ENCODE results near the gene OAF. TPM values are rescaled to one million over a fixed set of nuclear protein-coding genes. Genes with fewer than 3 reads are reported as not detected.

Gene OAF
- total and polyA plus RNA-seq, 9 donors = 26.6 to 170 (median 66.3) TPM

DNA sequence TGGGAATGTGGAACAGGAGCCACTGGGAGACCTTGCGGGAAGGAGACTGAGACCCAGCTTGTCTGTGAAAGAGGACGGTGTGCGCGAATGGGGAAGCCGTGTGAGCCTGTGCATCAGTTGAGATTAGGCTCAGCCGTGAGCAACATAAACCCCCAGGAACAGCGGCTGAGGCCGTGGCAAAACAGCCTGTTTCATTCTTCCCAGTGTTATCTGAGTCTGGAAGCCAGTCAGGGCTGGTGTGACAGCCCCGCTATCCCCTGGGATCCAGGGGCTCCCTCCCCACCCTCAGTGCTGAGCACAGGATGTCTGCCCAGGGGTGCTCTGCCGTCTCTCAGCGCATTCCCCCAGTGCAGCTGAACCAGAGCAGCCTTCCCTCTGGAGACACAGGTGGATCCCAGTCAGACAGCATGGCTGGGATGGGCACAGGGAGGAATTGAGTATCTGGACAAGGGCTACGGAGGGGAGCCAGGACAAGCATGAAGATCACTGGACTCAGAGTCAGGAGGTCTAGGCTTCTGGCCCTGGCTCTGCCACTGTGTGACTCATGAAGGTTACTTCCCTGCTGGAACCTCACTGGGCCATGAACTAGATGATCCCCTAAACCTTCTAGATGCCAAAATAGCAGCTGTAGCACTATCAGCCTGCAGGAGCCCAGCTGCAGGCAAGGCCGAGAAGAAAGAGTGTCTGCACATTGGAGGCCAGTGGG is 8.6 kb downstream of the OAF start:
- TF ChIP-seq, protein P1, sequence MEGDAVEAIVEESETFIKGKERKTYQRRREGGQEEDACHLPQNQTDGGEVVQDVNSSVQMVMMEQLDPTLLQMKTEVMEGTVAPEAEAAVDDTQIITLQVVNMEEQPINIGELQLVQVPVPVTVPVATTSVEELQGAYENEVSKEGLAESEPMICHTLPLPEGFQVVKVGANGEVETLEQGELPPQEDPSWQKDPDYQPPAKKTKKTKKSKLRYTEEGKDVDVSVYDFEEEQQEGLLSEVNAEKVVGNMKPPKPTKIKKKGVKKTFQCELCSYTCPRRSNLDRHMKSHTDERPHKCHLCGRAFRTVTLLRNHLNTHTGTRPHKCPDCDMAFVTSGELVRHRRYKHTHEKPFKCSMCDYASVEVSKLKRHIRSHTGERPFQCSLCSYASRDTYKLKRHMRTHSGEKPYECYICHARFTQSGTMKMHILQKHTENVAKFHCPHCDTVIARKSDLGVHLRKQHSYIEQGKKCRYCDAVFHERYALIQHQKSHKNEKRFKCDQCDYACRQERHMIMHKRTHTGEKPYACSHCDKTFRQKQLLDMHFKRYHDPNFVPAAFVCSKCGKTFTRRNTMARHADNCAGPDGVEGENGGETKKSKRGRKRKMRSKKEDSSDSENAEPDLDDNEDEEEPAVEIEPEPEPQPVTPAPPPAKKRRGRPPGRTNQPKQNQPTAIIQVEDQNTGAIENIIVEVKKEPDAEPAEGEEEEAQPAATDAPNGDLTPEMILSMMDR (IDR thresholded peaks at IDR 0.05) = no peak
- TF ChIP-seq POLR2A (IDR thresholded peaks at IDR 0.05) (no peak), EP300 (IDR thresholded peaks at IDR 0.05) (no peak)
- Histone ChIP-seq H3K9me3 (no peaks in the 10 kb centered on the region), H3K27me3 (no peaks in the 10 kb centered on the region), H3K36me3 (no peaks in the 10 kb centered on the region), H3K4me3 (no peak overlapping the region), H3K27ac (peak overlapping the region in 1 of 2 donors; percentile 38), H3K4me1 (ENCODE audit: insufficient read depth) (peaks cover 25% of the 10 kb centered on the region)
- peak in 2 of 5 donors; percentile 49 to 54 for DNase-seq
- 41 to 63% (median 56%) methylated on average over 13 of the region's 13 CpGs for WGBS, 3 donors
- intact Hi-C loops (cut with DNase I) = no loop called here

DNA sequence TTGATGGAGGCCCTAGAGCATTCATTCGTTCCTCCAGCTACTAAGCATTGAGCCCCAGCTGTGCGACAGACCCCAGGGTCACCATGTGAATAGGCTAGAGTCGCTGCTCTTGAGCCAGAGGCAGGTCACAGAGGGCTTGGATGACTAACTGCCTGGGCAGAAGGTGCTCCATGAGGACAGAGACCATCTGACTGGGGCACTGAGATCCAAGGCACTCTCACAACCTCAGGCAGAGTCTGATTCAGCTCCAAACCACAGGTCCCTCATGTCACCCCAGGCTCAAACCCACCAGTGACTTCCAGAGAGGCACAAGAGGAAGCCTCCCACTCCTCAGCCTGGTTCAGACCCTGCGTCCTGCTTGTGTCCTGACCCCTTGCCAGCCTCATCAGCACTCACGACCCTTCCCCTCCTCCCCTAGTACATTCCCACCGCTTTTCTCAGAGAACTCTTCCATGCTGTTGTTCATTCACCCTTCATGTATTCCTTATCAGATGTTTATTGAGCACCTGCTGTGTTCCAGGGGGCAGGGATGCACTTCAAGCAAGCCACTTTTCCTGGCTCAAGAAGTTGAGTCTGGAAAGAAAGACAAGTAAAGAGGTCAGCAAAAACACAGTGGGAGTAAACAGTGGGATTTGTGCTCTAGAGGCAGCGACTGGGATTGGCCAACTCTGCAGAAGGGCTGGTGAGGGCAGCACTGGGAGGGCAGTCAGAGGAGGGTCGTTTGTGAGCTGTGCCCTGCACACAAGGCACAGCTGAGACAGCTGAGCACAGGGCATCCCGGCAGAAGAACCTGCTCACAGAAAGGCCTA is 9.3 kb downstream of the OAF start:
- no peaks in the 10 kb centered on the region for H3K36me3 ChIP-seq
- no peak overlapping the region for H3K27ac ChIP-seq
- H3K4me1 ChIP-seq (ENCODE audit: insufficient read depth) = peaks cover 28% of the 10 kb centered on the region
- H3K27me3 ChIP-seq = no peaks in the 10 kb centered on the region
- no peak overlapping the region for H3K4me3 ChIP-seq
- DNase-seq = no peak
- 53 to 67% (median 61%) methylated on average over 9 of the region's 9 CpGs for WGBS, 3 donors
- H3K9me3 ChIP-seq = no peaks in the 10 kb centered on the region
- intact Hi-C loops (cut with DNase I) = no loop called here
- TF ChIP-seq POLR2A (IDR thresholded peaks at IDR 0.05) = no peak
- no peak for TF ChIP-seq EP300 (IDR thresholded peaks at IDR 0.05)
- TF ChIP-seq, protein P1 (IDR thresholded peaks at IDR 0.05) = no peak

DNA sequence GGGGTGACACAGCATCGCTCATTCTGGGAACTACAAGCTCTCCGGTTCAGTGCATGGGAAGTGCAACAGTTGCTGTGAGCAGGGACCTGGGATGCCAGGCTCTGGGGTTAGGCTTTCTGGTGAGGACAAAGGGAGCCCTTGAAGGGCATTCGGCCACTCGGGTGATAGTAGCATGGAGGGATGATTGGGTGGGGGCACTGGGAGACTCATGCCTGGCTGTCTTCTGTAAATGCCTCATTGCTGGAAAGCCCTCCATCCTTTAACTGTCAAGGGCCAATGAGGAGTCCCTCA is 9.9 kb downstream of the OAF start:
- 88 to 96% (median 93%) methylated on average over 4 of the region's 4 CpGs for WGBS, 3 donors
- peaks cover 31% of the 10 kb centered on the region for H3K4me1 ChIP-seq (ENCODE audit: insufficient read depth)
- TF ChIP-seq, protein P1 (IDR thresholded peaks at IDR 0.05) = no peak
- no peak for TF ChIP-seq EP300 (IDR thresholded peaks at IDR 0.05)
- no peak for TF ChIP-seq POLR2A (IDR thresholded peaks at IDR 0.05)

DNA sequence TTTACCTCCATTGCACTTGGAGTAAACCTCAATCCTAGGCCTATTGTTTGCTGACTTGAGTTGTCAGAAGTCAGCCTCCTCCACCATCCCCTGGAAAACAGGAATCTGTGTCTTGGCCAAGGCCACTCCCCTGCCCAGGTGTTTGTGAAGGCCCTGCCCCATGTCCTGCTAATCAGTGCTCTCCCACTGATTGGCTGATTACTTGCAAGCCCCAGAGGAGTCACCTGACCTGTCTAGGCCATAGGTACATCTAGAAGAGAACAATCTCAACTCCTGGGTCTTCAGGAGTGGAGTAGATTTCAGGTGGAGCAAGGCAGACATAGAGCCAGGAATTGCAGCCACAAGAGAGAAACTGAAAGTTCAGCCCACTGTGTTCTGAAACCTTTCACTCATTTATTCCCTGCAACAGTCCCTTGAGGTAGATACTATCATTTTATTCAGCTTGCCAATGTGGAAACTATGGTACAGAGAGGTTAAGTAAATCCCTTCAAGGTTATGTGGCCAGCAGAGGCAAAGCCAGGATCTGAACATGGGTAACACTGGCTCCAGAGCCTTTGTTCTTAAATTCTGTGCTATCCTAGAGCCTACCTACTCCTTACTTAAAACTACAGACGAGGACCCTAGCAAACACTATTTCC is 10.4 kb downstream of the OAF start:
- WGBS, 3 donors = 90 to 94% (median 94%) methylated on average over 1 of the region's 1 CpG
- H3K4me3 ChIP-seq = no peak overlapping the region

More for the DNA sequence above, 9.9 kb downstream of the OAF start:
- no peaks in the 10 kb centered on the region for H3K27me3 ChIP-seq
- H3K36me3 ChIP-seq = no peaks in the 10 kb centered on the region
- no peak overlapping the region for H3K27ac ChIP-seq
- no peak overlapping the region for H3K4me3 ChIP-seq
- intact Hi-C loops (cut with DNase I) = no loop called here
- no peaks in the 10 kb centered on the region for H3K9me3 ChIP-seq
- DNase-seq = no peak

More for the DNA sequence above, 10.4 kb downstream of the OAF start:
- Histone ChIP-seq H3K4me1 (ENCODE audit: insufficient read depth) (peaks cover 29% of the 10 kb centered on the region), H3K9me3 (no peaks in the 10 kb centered on the region), H3K27me3 (no peaks in the 10 kb centered on the region), H3K36me3 (no peaks in the 10 kb centered on the region), H3K27ac (no peak overlapping the region)
- no peak for DNase-seq
- intact Hi-C loops (cut with DNase I) = no loop called here
- TF ChIP-seq EP300 (IDR thresholded peaks at IDR 0.05) (no peak), POLR2A (IDR thresholded peaks at IDR 0.05) (no peak)
- TF ChIP-seq, protein P1 (IDR thresholded peaks at IDR 0.05) = no peak
